ENCODE results near the gene PDGFRB.

Gene PDGFRB

DNA sequence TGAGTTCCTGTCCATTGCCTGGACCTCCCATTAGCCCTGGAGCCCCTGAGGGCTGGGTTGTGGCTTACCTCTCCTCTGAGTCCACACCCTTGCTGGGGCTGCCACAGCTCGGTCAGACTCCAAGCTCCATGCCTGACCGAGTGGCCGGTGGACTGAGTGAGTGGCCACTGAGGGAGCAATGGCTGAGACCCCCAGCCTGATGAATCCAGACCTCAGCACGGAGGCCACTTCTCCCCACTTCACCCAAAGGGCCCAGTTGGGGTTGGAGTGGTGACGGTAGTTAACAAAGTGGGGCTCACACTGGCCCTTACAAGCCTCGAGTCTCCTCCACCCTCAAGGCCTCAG is 28.8 kb downstream of the PDGFRB start:
- DNase-seq: no peak

DNA sequence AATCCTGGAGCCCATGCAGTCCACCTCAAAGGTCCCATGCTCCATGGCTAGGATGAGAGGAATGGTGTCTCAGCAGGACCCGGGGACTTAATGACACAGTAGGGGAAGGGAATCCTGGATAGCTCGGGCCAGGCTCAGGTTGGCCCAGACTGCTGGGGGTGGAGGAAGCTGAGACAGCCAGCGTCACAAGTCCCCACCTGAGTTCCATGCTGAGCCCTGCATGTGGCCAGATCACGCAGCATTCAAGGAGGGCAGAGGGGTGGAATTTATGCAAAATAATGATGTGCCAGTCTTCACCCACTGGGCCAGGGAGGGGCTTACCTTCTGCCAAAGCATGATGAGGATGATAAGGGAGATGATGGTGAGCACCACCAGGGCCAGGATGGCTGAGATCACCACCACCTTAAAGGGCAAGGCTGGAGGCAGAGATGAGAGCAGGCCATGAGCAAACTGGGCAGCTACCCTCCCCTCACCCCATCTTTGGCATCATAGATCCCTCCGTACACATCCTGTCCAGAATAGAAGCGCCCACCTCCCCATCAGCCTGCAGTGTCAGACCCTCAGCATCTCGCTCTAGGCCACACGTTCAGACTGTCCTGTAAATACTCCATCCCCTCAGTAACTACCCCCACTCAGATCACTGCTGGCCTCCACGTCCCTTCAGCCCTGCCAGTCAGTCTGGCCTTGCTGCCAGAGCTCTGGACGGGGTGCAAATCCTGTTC is 29.3 kb downstream of the PDGFRB start:
- no peak for DNase-seq

DNA sequence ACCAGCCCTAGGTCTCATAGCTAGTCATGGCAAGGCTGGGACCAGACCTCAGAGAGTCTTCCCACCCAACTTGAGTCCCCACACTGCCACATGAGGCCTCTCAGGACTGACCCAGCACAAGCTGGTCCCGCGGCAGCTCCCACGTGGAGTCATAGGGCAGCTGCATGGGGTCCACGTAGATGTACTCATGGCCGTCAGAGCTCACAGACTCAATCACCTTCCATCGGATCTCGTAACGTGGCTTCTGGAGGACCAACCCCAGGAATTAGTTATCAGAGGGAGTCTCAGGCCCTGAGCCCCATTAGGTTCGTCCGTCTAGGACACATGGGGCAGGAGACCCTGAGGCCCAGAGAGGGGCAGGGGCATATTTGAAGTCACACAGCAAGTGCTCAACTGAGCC is 30.3 kb downstream of the PDGFRB start:
- DNase-seq: no peak

DNA sequence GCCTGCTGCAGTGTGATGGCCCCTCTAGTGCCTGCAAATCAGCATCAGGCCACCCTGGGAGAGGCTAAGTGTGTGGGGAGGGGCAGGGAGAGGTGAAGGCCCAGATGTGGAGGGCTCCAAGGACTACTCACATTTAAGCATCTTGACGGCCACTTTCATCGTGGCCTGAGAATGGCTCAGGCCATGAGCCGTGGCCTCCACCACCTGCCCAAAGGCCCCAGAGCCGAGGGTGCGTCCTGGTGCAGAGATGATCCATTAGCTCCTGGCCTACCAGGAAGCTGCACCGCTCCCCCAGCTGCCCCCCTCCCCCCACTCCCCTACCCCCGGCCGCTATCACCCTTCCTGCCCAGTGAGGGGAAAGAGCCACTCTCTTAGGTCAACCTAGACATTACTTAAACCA is 31.0 kb downstream of the PDGFRB start:
- DNase-seq: no peak

DNA sequence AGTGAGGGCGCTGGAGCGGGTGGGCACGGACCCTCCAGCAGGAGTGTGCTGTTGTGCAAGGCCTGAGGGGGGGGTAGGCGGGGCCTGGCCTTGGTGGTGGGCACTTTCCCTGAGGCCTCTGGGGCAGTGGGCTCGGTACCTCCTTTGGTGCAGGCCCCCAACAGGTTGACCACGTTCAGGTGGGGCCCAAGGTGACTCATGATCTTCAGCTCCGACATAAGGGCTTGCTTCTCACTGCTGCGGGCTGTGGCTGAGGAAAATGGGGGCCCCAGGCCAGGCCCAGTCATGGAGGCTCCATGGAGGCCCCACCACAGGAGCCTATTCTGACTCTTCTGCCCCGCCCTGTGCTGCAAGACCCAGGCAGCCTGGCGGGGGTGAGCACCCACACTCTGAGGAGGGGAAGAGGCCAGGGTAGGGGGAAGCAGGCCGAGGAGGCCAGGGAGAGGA is 31.5 kb downstream of the PDGFRB start:
- no peak for DNase-seq

DNA sequence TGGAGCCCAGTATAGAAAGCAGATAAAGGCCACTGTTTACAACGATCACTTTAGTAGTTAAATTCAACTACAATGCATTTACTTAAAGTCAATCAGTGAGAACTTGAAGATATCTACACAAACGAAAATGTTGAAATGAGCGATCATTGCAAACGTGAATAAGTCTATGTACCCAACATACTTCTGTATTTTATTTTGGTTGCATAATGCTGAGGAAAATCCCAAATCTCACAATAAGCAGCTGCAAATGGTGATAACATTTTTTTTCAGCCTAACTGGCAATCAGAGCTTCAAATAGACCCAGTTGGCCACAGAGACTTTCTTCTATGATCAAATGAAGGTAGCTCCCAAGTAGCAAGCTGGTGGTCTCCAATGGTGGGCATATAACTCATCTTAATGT is 32.1 kb downstream of the PDGFRB start:
- no peak for DNase-seq

DNA sequence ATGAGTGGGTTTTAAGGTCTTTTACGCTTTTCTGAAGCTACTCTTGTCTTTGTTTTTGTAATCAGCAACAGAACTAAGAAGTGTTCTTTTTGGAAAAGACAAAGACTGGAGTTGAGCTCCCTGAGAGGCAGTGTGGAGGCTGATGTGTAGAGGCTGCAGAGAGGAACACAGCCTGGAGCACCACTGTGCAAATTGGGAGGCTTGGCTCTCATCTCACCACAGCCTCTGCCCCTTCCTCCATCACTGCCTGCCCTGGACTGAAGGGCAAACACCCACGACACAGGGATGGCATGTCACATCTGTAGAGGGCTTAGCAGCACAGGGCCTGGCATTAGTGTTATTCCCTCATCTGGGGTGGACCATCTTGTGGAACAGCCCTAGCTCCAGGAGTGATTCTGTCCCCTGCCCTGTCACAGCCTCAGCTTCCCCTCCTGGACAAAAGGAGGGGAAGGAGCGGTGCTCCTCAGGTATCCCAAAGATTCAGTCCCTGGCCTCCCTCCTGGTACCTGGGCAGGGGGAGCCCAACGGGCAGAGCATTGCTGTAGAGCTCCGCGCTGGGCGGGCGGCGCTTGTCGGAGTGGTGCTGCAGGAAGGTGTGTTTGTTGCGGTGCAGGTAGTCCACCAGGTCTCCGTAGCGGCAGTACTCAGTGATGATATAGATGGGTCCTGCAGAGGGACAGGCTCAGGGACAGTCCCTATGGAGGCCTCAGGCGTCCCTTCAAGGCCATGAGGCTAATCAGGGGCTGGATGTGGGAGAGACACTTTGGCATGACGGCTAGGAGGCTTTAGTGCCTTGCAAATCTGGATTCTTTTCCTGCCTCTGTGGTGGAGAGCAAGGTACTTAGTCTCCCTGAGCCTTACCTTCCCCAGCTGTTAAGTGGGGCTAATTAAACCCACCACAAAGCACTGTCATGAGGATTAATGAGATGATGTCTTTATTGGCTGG is 32.8 kb downstream of the PDGFRB start:
- DNase-seq: no peak

DNA sequence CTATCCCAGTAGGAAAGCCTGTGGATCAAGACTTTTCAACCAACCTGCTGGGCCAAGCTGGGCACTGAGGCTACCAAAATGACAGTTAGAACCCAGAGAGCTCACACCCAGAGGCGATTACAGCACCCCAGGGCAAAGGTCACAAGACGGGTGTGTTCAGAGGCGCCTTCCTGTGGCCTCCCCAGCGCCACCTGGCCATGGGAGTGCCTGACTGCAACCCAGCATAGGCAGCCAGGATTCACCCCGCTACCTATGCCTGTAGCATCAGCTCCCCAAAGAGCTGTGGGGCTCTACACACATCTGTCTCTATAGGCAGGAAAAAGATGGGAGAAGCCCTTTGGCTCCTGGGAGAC is 33.5 kb downstream of the PDGFRB start:
- DNase-seq: no peak

DNA sequence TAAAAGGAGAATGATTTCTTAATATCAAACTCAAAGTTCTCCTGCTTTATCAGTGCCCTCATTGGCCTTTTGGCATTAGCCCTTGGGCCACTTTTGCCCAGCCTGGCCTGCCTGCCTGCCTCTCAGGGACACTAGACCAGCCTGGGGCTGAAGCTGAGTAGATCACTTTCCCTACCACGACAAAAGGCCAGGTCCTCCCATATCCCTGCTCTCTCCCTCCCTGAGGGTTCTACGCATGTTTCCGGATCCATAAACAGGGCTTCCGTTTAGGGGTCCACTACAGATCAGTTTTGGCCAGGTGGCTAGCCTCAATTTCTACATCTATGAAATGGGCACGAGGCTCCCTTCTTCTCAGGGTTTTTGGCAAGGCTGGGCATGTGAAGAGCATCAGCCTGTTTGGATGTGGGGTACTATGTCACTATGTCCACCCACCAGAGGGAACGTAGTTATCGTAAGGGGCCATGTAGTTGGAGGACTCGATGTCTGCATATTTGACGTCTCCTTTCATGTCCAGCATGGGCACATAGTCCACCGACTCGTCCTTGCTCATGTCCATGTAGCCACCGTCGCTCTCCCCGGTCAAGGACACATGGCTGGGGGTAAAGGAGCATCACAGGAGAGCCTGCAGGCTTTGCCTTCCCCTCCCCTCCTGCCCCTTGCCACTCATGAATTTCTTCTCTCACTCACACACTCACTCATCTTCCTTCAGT is 34.0 kb downstream of the PDGFRB start:
- no peak for DNase-seq

DNA sequence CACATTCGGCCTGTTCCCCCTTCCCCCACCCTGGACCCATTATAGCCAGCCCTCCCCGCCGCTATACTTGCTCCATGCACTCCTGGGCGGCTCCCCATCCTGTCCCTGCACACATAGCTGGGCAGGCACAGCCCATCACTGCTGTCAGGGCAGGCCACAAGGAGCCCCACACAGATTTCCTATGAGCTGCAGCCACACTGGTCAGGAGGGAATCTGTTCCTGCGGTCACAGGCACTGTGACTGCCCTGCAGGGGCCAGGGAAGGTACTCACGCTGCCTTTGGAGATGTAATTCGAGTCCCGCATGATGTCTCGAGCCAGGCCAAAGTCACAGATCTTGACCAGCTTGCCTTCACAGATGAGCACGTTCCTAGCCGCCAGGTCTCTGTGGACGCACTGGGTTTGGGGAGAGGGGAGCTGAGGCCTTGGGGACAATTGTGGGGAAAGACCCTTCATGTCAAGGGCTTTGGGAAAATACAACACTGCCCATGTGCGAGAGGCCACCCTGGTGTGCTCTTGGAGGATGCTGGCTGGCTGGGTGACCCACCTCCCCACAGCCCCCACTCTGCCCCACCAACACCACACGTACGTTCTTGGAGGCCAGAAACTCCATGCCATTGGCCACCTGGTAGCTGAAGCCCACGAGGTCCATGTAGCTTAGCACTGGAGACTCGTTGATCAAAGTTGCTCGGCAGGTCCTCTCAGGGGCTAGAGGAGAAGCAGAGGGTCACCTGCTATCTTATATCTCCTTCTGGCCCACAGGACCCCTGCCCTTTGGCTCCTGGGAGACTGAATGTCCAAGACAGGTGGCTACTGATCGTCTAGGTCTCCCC is 34.8 kb downstream of the PDGFRB start:
- no peak for DNase-seq

DNA sequence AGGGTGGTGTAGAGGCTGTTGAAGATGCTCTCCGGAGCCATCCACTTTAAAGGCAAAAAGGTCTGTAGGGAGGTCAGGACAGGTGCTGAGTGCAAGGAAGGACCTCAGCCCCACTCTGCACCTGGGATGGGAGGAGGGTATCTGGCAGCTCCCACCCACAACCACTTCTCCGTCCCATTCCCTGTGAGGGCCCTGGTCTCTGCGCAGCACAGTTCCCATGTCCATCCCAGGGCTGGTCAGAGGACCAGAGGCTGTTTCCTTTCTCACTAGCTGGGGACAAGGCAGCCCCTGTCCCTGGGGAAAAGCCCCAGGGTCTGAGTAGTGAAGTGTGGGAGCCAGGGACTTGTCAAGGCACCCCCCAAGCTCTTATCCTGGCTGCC is 35.6 kb downstream of the PDGFRB start:
- DNase-seq: no peak

DNA sequence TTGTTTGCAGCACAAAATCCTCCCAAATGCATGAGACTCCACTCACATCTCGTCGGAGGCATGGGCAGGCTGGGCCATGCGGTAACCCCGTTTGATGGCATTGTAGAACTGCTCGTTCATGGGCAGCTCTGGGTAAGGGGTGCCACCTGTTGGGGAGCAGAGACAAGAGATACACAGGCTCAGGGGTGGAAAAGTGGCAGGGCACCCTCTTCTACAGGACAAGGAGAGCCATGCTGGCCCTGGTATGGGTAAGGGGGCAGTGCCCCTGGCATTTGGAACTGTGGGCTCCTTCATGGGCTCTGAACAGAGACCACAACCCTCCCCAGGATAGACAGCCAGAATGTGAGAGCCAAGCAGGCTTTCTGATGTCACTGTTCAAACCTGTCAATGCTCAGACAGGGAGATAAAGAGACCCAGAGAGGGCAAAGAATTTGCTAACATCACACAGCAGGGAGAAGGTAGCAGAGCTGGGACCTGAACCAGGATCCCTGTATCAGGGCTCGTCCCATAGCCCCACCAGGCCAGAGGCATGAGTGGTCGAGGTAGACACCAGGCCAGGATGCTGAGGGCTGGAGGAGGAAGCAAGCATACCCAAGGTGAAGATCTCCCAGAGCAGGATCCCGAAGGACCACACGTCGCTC is 36.1 kb downstream of the PDGFRB start:
- DNase-seq: no peak

DNA sequence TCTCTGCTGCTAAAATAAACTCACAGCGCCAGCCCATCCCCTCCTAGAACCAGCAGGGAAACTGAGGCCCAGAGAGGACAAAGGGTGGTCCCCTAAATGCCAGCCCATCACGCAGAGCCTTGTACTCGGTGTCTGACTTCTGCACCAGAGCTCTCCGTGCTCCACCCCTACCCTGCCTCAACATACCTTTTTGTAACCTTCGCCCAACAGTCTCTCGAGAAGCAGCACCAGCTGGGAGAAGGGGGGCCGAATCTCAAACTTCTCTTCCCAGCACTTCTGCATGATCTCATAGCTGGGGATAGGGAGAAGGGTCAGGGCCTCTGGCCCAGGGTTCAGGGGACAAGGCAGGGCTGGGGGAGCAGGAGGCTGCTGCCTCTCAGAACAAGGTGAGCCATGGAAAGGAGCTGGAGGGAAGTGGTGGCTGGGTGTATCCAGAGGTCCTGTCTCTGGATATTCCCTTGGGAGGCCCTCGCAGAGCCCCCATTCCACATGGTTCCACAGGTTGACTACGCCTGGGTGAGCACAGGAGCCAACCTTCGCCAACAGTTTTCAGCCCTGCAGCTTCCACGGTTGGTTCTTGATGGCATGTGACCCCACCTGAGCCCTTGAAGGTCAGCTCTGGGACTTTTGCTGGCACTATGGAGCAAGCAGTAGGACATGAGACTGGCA is 37.0 kb downstream of the PDGFRB start:
- no peak for DNase-seq

DNA sequence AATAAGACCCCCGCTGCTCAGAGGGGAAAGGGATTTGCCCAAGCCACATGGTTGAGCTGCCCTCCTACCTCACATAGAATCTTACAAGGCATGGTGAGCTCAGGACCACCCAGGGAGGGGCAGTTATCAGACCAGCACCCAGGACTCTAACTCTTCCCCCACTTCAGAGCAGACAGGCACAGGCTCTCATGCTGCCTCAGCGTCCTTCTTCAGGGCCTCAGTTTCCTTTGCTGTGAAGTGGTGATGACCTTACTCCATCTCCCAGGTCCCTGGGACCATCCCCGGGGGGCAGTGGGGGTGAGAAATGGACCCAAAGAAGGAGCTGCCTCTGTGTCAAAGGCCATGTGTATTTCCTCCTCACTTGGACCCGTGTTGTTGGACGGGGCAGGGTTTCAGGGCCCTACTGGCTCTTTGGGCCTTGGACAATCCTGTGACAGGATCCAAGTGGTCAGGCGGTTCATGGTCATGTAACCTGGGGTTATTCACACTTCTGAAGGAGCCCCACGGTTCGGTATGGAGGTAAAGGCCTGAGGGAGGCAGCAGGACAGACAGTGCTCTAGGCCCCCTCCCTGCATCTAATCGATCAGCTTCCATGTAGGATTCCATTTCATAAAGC is 37.6 kb downstream of the PDGFRB start:
- DNase-seq: no peak

DNA sequence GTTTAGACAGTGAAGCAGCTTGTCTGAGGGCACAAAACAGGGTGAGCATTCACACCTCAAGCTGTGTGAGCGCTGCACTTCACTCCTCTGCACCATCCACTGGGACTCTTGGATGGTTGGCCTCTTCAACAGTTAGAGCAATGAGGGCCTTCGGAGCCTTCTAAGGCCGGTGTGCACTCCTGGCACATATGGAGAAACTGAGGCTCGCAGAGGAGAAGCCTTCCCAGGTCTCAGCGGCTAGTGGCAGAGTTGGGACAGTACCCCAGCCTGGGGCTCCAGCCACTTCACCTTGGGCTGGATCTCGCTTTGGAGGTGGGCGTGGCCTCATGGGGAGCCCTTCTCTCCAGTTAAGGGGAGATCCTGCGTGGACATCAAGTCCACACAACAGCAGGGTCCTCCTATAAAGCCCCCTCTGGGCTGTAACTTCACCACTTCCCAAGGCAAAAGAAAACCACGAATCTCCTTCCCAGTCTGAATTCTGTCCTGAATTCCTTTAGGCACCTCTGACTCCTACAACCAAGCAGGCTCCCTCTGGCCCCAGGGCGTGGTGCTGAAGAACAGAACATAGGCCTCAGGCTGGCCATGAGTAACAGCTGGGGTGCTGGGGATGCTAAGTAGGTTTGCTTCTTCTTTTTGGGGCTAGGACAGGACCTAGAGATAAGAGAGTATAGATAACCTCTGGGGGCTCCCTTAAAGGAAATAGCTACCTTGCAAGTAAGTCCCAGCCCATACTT is 38.8 kb downstream of the PDGFRB start:
- no peak for DNase-seq

DNA sequence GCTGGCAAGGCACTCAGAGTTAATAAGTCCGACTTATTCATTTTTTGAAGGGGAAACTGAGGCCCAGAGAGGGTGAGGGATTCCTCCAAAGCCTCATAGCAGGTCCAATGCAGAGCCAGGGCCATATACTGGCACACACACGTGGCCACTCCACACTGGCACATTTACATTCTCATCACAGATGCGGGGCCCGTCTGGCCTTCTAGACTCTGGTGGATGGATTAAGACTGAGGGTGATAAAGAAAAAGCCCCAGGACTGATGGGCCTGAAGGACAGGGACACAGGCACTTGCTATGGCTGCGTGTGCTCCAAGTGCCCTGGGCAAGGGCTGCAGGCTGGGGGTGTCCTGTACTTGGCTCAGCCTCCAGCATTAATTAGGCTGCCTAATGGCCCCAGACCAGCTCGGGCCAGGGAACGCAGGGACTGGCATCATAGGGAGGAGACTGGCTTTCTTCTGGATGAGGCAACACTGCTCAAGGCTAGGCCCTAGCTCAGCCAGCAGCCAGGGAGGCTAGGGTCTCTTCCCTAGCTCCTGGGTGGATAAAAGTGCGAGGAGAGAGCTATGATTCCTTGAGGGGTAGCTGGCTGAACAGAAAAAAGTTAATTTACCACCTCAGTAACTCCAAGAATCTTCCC is 40.8 kb downstream of the PDGFRB start:
- no peak for DNase-seq

DNA sequence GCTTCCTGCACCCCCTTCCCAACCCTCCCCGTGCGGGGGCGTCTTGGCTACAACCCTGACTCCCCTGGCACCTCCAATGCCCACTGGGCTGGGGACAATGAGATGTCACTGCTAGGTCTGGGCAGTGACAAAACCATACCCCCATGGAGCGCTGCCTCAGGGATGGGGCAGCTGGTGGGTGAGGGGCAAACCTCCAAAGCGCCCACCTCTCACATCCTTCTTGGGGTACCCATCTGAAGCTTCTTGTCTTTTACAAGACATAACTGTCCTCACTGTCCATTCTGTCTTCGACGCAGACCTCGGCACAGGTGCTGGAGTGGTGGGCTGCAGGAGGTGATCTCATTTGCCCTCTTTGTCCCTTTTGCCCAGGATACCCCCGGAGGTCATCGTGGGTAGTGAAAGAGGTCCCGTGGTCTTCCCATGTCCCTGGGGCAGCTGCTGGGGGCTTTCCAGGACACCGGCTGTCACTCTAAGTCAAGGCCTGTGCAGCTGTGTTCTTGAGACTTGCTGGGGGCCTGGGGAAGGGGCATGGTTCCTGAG is 41.5 kb downstream of the PDGFRB start:
- DNase-seq: no peak

DNA sequence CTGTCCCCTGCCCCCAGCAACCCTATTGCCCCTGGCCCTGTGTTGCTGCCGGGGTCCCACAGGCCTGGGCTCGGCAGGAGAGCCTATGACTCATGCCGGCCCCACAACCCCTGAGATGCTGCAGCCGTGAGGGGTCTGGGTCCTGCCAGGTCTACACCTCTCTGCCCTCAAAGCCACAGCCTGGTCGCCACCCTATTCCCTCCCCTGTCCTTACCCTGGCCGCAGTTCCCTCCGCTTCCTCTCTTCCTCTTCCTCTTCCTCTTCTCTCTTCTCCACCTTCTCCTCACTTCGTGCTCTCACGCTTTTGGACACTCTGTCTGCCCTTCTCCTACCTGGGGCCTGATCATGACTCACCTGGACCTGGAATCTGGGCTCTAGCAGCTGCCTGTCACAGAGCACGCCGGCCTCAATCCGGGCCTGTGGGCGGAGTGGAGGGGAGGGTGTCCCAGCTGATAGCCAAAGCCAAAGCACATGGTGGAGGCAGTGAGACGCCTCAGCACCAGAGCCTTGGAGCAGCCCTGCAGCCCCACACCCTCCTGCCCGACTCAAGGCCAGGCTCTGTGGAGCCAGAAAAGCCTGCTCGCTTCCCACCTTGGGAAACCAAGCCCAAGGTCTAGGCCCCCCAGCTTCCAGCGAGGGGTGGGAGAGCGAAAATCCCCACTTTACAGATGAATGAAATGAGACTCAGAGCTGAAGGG is 42.4 kb downstream of the PDGFRB start:
- DNase-seq: no peak
